Esophagus squamous epithelium (tissue), 4 donors: ENCODE data around the gene CYP2W1.

Experiments used
- CTCF ChIP-seq, 6 experiments: fragments of 450-650 bp in 4 of 6; fragments of 200-600 bp in 2 of 6; sonication (generic) in 2 of 6; IDR thresholded peaks; one replicate each; pipeline ENCODE4 v1.5.1; 2016 to 2019; ENCODE audit warnings: antibody characterized with exemption in 6 of 6, mild to moderate bottlenecking in 4 of 6, moderate library complexity in 4 of 6
- POLR2A ChIP-seq, 4 donors: fragments of 450-650 bp; IDR thresholded peaks; one replicate each; pipeline ENCODE4 v1.6.1; 2017; ENCODE audit warnings: antibody characterized with exemption in 4 of 4, mild to moderate bottlenecking in 4 of 4, moderate library complexity in 3 of 4

GRCh38 chr7:994592-995308, 11.8 kb downstream of the CYP2W1 start:
- TF ChIP-seq POLR2A (IDR thresholded peaks at IDR 0.05) (no peak), CTCF (IDR thresholded peaks at IDR 0.05) (no peak)
